HG02588 (cell line): ENCODE data around the gene FRMD3.

Experiments
- ATAC-seq: cut with Tn5 transposase; IDR thresholded peaks from one replicate; pipeline ENCODE4 v1.9.1; 2021; ENCODE audit warnings: mild to moderate bottlenecking, moderate library complexity; ENCODE audit not compliant: unreplicated experiment

Gene FRMD3

GRCh38 chr9:83475741-83476140 is 62.5 kb downstream of the FRMD3 start:
- no peak for ATAC-seq

GRCh38 chr9:83474631-83475030 is 63.6 kb downstream of the FRMD3 start:
- ATAC-seq, result no peak

- peak; percentile 92 for ATAC-seq
Observed at GRCh38 chr9:83473488-83473971, 64.7 kb downstream of the FRMD3 start.

GRCh38 chr9:83472764-83473163 is 65.4 kb downstream of the FRMD3 start:
- no peak for ATAC-seq

- no peak for ATAC-seq
Observed at GRCh38 chr9:83472221-83472665, 66.0 kb downstream of the FRMD3 start.

- no peak for ATAC-seq
Observed at GRCh38 chr9:83471241-83471640, 67.0 kb downstream of the FRMD3 start.

GRCh38 chr9:83469722-83470121 is 68.5 kb downstream of the FRMD3 start:
- no peak for ATAC-seq

- ATAC-seq, result no peak
Observed at GRCh38 chr9:83468821-83469220, 69.4 kb downstream of the FRMD3 start.

GRCh38 chr9:83466877-83467276 is 71.3 kb downstream of the FRMD3 start:
- ATAC-seq, result no peak

- no peak for ATAC-seq
Observed at GRCh38 chr9:83466351-83466750, 71.8 kb downstream of the FRMD3 start.

- no peak for ATAC-seq
Observed at GRCh38 chr9:83459830-83460229, 78.4 kb downstream of the FRMD3 start.

- ATAC-seq, result no peak
Observed at GRCh38 chr9:83458530-83458929, 79.7 kb downstream of the FRMD3 start.

- ATAC-seq, result no peak
Observed at GRCh38 chr9:83457005-83457404, 81.2 kb downstream of the FRMD3 start.

- no peak for ATAC-seq
Observed at GRCh38 chr9:83456226-83456625, 82.0 kb downstream of the FRMD3 start.

GRCh38 chr9:83454076-83454475 is 84.1 kb downstream of the FRMD3 start:
- ATAC-seq, result no peak

GRCh38 chr9:83451308-83451707 is 86.9 kb downstream of the FRMD3 start:
- ATAC-seq, result no peak

GRCh38 chr9:83449983-83450382 is 88.2 kb downstream of the FRMD3 start:
- no peak for ATAC-seq

- ATAC-seq, result no peak
Observed at GRCh38 chr9:83449166-83449565, 89.0 kb downstream of the FRMD3 start.

GRCh38 chr9:83448626-83449025 is 89.6 kb downstream of the FRMD3 start:
- no peak for ATAC-seq

GRCh38 chr9:83447351-83447750 is 90.8 kb downstream of the FRMD3 start:
- no peak for ATAC-seq

- ATAC-seq, result no peak
Observed at GRCh38 chr9:83445703-83446265, 92.4 kb downstream of the FRMD3 start.

- ATAC-seq, result no peak
Observed at GRCh38 chr9:83444110-83444509, 94.1 kb downstream of the FRMD3 start.

GRCh38 chr9:83441390-83441789 is 96.8 kb downstream of the FRMD3 start:
- ATAC-seq, result no peak
